ENCODE data around the gene ISLR2. TPM values are rescaled to one million over a fixed set of nuclear protein-coding genes. Genes with fewer than 3 reads are reported as not detected.

Gene ISLR2
- total RNA-seq, 1 donor from 2014 or later = 6.1 TPM

- Mint-ChIP-seq H3K4me1 (ENCODE audit: unreplicated experiment) (peaks cover 61% of the 10 kb centered on the region), H3K9me3 (ENCODE audit: unreplicated experiment) (no peaks in the 10 kb centered on the region), H3K4me3 (ENCODE audit: unreplicated experiment) (no peak overlapping the region), H3K36me3 (ENCODE audit: unreplicated experiment) (peaks cover 2% of the 10 kb centered on the region), H3K27ac (ENCODE audit: unreplicated experiment) (peak overlapping the region; percentile 56), H3K27me3 (ENCODE audit: unreplicated experiment) (peaks cover under 1% of the 10 kb centered on the region)
- peak; percentile 81 for DNase-seq (ENCODE audit: extremely low spot score, unreplicated experiment)
- TF ChIP-seq CTCF (IDR thresholded peaks at IDR 0.05) = no peak
These were observed 39.9 kb downstream of the ISLR2 start for GRCh38 chr15:74170071-74170844.

DNA sequence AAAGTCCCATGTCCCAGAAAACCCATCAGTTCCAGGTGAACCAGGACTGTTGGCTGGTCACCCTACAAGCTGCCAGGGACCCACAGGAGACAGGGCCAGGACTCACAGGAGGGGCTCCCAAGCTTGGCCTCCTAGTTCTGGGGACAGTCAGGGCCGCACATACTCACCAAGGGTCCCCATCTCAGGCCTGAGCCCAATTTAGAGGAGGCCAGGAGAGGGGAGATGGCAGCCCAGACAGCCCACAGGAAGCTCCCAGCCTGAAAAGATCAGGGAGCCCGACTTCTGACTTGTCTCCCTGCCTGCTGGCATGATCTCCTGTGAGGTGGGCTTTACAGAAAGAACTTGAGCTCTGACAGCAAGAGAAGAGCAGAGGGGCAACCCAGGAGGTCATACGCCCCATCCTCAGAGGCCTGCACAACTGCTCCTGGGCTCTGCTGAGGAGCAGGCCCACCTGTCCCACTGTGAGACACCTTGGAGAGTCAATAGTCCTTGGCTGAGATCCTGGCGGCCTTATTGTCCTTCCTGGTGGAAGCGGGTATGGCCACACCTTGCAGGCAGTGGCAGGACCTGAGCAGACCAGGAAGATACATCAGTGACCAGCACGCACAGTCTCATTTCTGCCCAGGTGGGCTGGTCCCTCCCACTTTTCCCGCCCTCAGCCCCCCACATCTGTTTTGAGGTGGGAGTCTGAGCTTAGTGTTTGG is 40.6 kb downstream of the ISLR2 start:
- H3K4me3 Mint-ChIP-seq (ENCODE audit: unreplicated experiment) = no peak overlapping the region
- H3K9me3 Mint-ChIP-seq (ENCODE audit: unreplicated experiment) = no peaks in the 10 kb centered on the region
- peak; percentile 70 for DNase-seq (ENCODE audit: extremely low spot score, unreplicated experiment)
- H3K4me1 Mint-ChIP-seq (ENCODE audit: unreplicated experiment) = peaks cover 68% of the 10 kb centered on the region
- no peaks in the 10 kb centered on the region for H3K27me3 Mint-ChIP-seq (ENCODE audit: unreplicated experiment)
- peaks cover 5% of the 10 kb centered on the region for H3K36me3 Mint-ChIP-seq (ENCODE audit: unreplicated experiment)
- TF ChIP-seq CTCF (IDR thresholded peaks at IDR 0.05) = no peak
- no peak overlapping the region for H3K27ac Mint-ChIP-seq (ENCODE audit: unreplicated experiment)

DNA sequence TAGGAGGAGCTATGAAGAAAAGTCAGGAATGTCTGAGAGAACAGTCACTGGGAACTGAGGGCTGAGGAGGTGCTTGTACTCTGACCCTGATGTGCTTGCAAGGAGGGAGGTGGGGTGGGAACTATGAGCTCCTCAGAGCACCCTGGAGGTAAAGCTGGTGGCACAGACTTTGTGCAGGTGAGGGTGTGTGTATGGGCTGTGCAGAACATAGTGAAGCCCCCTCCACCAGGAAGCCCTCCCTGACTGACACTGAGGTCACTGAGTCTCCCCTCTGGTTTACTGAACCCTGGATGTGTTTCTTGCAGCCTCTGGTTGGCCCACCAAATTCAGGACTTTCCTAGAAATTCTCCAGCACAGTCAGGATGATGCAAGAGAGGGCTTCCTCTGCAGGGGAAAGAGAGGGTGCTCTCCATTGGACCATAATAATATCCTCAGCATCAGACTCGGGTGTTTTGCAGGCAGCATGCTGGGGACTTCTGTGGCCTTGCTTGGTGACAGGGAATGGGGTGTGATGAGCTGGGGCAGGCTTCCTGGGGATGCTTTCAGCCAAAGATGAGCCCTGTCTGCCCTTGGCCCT is 41.7 kb downstream of the ISLR2 start:
- peak overlapping the region; percentile 85 for H3K27ac Mint-ChIP-seq (ENCODE audit: unreplicated experiment)
- no peaks in the 10 kb centered on the region for H3K27me3 Mint-ChIP-seq (ENCODE audit: unreplicated experiment)
- peaks cover 7% of the 10 kb centered on the region for H3K36me3 Mint-ChIP-seq (ENCODE audit: unreplicated experiment)
- DNase-seq (ENCODE audit: extremely low spot score, unreplicated experiment) = no peak
- no peak overlapping the region for H3K4me3 Mint-ChIP-seq (ENCODE audit: unreplicated experiment)
- H3K4me1 Mint-ChIP-seq (ENCODE audit: unreplicated experiment) = peaks cover 78% of the 10 kb centered on the region
- TF ChIP-seq CTCF (IDR thresholded peaks at IDR 0.05) = no peak
- no peaks in the 10 kb centered on the region for H3K9me3 Mint-ChIP-seq (ENCODE audit: unreplicated experiment)

GRCh38 chr15:74172701-74173379 is 42.5 kb downstream of the ISLR2 start:
- TF ChIP-seq CTCF (IDR thresholded peaks at IDR 0.05) = no peak
- Mint-ChIP-seq H3K36me3 (ENCODE audit: unreplicated experiment) (peaks cover 7% of the 10 kb centered on the region), H3K4me3 (ENCODE audit: unreplicated experiment) (peak overlapping the region; percentile 41), H3K9me3 (ENCODE audit: unreplicated experiment) (no peaks in the 10 kb centered on the region), H3K4me1 (ENCODE audit: unreplicated experiment) (peaks cover 86% of the 10 kb centered on the region), H3K27ac (ENCODE audit: unreplicated experiment) (peak overlapping the region; percentile 85), H3K27me3 (ENCODE audit: unreplicated experiment) (no peaks in the 10 kb centered on the region)
- no peak for DNase-seq (ENCODE audit: extremely low spot score, unreplicated experiment)

Measured in osteocyte (in vitro differentiated cells).